Measurements from ENCODE around the gene BCAS2.
A peak's percentile ranks its signal among the peaks of the same experiment; 100 is the strongest.
"Not testable (repeated sequence)": the region's sequence is repeated elsewhere in the genome, so short reads cannot be mapped to it uniquely, and the experiment has no call there.

Gene BCAS2

DNA sequence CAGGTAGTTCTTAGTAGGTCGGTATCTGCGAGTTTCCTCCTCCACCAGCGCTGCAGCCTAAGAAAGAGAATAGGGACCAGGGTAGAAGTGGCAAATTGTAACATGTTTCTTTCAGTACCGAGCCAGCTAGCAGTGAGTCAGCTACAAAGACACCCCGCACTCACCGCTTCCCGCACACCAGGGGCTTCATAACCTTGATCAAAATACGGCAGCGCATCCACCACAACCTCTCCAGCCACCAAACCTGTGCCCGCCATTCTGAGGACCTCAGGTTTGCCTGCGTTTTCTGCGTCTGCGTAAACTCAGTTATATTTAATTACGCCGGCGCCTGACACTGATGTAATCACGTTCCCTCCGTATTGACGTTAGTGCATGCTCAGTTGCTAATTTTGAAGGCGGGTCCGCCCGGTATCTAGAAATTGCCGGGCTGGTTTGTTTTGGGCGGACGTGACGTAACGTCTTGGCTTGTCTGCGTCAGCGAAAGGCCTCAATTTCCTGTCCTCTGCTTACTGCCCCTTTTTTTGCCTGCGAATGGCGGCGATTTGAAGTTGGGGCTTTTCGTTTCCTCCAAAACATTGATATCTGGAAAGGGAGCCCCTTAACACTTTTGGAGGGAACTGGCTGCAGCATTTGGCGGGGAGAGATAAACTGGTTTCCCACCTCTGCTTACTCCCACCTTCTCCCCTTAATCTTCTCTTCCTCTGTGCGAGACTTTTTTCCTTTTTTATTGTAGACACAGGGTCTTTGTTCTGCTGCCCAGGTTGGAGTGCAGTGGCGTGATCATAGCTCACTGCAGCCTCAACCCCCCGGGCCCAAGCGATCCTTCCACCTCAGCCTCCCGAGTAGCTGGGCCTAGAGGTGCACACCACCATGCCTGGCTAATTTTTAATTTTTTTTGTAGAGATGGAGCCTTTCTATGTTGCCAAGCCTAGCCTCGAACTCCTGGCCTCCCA lies at the start of gene BCAS2:
Gene BCAS2 (minus strand): TSS at position 281 of the 953 bp plus-strand sequence. CDS start 24 bp downstream, at position 257.
- DNase-seq = peak; percentile 98

DNA sequence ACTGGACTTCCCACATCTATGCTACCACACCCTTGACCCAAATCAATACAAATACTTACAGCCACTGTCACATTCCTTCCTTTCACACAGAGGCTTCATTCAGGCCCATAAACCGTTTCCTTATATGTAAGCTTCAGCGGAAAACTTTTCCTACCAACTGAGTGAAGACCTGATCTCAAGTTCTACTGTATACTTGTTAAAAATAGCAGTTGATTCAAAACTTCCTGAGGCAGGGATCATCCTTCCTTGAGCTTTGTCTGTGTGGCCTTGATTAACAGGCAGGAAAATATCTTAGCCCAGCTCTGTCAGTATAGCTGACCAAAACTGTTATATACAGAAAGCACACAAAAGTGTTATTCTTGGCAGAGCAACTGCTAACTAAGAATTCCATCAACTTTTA lies 45.7 kb upstream of the BCAS2 start:
- DNase-seq = no peak

- no peak for DNase-seq
Observed at GRCh38 chr1:114623364-114623763, 41.9 kb upstream of the BCAS2 start.

- DNase-seq = no peak
Observed at GRCh38 chr1:114620419-114620818, 39.0 kb upstream of the BCAS2 start.

DNA sequence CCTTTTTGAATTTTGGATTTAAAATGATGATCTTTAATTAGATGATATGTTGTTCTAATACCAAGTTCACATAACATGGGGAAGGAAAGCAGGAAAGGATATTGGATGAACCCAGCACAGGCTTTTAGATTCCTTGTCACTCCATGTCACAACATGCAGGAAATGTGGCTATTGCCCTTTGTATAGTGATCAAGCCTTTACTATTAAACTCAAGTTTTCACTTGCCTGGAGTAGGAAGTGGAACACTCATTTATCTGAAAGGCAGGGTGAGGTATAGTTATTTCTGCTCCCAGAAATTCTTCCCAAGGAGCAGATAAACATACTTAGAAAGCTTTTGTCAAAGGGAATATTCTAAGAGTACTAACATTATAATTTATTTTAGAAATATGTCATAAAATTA lies 37.2 kb upstream of the BCAS2 start:
- DNase-seq = no peak

DNA sequence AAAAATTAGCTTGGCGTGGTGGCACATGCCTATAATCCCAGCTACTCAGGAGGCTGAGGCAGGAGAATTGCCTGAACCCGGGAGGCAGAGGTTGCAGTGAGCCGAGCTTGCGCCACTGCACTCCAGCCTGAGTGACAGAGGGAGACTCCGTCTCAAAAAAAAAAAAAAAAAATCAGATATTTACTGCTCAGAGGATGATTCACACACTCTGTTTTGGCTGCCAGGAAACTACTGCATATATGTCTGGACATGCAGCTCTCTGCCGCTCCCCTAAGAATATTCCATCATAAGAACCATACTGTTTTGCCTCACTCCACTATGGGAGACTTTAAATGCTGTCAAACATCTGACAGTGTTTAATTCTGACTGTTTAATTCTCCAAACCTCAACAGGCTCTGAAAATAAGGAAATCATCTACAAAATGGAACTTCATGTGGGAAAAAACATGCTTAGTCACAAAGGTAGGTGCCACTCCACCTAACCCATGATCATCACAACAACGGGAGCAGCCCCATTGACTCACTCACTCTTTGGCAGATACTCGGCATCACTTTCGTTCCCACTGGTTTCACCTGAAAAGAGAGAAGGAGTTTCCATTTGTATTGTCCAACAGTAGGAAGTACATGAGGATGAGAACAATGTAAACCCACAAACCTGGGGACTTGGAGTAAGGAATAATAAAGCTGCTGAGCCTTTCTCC lies 29.3 kb upstream of the BCAS2 start:
- DNase-seq = peak; percentile 55

DNA sequence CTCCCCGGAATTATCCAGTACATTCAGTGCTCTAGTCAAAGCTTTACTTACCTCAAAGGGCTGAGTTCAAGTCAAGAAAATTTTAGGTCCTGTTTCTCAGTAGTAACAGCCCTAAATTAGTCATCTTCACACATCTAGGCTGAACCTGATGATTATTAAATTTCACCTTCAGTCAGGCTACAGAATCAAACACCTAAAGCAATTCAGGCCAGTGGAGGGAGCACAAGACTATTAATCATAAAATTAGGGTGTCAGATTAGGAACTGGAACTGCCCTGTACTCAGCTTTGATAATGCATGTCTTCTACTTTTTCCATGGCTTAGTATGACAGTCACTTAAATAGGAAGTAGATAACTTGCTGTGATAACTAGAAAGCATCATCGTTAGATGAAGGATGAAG lies 28.4 kb upstream of the BCAS2 start:
- DNase-seq = no peak

DNA sequence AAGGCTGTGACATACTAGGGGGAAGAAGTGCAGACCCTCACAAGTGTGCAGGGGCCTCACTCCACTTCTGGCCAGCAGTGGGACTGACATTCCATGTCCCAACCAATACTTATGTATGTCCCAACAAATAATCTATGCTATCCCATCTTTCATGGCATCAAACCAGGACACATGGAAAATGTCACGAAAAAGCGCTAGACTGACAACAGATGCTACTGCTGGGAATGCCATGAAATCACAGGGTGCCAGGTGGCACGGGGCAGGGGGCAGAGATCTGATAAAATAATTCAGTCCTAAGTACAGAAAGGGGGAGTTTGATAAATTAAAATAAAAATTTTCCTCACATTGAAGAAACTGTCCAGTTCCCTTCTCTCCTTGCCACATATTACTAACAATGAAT lies 27.6 kb upstream of the BCAS2 start:
- no peak for DNase-seq

DNA sequence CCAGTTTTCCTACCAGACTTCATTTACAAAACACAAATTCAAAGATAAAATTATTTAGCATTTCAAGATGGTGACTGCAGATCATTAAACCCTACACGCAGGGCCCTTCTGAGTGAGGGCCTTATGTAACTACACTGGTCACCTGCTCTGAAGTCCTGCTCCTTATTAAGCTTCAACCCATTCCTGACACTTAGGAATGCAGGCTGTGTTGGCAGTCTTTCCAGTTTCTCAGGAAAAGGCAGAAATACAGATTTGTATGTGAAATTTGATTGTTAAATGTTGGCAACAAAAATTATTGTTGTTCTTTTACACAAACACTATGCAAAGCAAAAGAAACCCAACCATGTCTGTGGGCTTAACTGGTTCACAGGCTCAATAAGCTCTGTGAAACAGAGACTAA lies 25.8 kb upstream of the BCAS2 start:
- no peak for DNase-seq

- DNase-seq = no peak
Observed at GRCh38 chr1:114597949-114598348, 16.5 kb upstream of the BCAS2 start.

- DNase-seq = no peak
Observed at GRCh38 chr1:114595602-114596001, 14.2 kb upstream of the BCAS2 start.

- no peak for DNase-seq
Observed at GRCh38 chr1:114594046-114594445, 12.6 kb upstream of the BCAS2 start.

DNA sequence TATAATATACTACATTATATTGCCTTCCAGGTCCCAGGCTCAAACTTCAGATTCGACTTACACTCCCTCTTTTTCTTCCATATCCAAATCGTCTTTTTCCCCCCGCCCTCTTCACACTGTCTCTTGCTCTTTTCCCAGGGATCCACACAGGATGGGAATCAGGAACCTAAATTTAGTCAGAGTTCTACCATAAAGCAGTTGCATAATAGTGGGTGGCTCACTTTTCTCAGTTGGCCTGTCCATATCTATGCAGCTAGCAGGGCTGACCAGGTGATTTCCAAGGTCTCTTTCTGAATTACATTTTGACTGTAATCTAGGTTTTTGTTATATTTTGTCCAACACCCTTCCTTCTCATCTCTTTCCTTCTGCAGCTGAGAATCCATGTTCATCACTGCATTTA lies 7.7 kb upstream of the BCAS2 start:
- DNase-seq = no peak

DNA sequence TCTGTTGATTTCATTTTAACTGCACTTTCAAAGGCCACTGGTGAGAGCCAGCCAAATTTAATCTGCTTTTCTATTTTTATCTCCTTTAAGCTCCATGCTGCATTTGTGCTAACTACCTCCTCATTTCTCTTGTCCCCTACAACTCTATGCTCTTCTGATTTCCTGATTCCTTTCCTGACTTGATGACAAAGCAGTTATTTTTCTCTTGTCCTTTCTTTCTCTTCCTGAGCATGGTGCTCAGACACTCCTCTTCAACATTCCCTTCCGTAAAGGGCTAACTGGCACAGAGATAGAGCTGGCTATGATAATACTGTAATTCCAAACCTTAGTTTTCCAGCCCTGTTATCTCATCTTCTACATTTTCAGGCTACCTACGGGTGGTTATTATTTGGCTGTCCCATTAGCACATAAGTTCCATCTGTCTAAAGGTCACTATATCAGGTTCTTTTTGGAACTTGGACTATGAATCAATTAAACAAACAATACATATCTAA lies 6.8 kb upstream of the BCAS2 start:
- DNase-seq = no peak

DNA sequence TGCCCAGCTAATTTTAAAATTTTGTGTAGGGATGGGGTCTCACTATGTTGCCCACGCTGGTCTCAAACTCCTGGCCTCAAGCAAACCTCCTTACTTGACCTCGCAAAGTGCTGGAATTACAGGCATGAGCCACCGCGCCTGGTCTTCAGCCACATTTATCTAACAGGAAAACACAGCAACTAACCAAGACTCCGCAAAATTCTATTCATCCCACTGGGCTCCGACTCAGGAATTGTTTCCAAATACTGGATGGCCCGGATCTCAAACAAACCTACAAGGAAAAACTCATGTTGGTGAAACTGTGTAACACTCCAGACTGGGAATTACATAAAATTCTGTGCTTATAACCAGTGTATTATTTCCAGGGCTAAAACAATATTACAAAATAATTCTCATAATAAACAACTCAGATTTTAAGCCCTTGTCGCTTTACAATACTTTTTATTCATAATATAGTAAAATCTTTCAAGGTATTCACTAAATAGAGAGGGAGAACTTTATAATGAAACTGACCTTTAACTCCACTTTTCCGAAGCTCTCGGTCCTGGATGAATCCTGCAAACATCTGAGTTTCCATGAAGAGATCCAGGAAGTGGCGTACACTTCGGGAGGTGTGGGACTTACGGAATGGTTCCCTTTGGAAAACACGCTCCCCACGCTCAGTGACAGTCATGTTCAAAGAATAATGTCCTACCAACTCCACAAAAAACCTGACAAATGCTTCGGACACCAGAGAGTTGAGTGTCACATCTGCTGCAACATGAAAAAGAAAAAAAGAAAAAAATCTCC lies 6.0 kb upstream of the BCAS2 start:
- DNase-seq = no peak

- no peak for DNase-seq
Observed at GRCh38 chr1:114586513-114587047, 5.2 kb upstream of the BCAS2 start.

DNA sequence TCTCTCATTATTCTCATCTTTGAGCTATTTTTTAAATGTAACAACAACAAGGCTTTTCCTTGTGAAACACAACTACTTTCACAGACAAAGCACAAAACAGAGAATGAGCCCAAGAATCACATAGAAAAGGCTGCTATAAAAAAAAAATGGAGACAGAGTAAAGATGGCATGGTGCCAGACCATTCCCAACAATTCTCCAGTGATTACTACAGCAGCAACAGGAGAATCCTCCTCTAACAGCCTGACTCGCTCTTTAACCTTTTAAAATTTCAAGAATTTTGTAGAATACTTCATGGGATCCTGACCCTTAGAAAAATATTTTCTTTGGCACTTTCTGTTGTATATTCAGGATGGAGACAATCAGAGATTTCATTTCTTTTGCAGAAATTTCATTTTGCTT lies 3.8 kb upstream of the BCAS2 start:
- no peak for DNase-seq

- no peak for DNase-seq
Observed at GRCh38 chr1:114574365-114574764, 7.0 kb downstream of the BCAS2 start.

DNA sequence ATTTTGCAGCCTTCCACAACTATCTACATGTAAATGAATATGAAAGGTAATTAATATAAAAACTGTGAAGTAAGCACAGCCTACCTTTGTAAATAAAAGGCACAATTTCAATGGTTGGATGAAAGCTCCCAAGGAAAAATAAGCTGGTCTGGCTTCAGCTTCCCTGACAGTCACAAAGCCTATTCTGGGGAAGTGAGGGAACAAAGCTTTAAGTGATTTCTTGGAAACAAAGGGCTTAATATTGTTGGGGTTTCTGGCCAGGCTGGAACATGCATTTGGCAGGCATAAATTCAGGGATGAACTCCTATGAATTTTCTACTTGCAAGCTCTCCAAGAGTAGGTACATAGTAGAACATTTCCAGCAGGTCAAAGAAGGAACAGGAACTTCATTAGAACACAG lies 17.3 kb downstream of the BCAS2 start:
- no peak for DNase-seq

- DNase-seq = not testable (repeated sequence)
Observed at GRCh38 chr1:114562978-114563510, 18.4 kb downstream of the BCAS2 start.

- DNase-seq = no peak
Observed at GRCh38 chr1:114561333-114561732, 20.1 kb downstream of the BCAS2 start.

DNA sequence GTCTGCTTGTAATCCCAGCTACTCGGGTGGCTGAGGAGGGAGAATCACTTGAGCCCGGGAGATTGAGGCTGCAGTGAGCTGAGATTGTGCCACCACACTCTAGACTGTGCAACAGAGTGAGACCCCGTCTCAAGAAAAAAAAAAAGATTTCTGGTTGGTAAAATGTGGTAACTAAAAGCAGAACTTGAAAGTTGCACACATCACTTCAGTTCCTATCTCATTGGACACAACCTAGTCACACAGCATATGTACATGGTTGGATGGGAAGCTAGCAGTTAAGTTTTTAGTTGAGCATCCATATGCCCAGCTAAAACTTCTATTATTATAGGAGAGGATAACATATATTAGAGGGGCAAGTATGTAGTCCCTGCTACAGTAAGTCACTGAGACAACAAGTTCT lies 22.1 kb downstream of the BCAS2 start:
- no peak for DNase-seq

DNA sequence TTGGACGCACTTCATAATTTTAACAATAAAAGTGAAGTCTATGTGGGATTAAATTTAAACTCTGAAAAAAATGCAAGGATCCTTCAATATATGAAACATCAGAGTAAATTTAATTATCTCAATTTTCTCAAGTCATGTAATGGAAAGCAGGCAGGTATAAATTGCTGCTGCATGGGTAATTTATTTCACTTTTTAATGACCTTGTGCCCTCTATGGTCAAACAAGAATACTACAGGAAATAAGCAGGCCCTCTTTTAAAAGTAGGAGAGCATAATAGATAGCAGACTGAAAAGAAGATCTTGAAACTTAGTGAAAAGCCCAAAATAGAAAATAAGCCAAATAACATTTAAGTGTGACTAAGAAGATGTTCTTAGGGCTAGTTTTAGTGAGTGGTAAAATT lies 22.9 kb downstream of the BCAS2 start:
- DNase-seq = no peak
